Hematopoietic multipotent progenitor cell treated with erythropoietin and hydrocortisone succinate and interleukin-3 and kit ligand, for 8 days (in vitro differentiated cells): ENCODE data around the gene SLC4A3.
"Not testable (repeated sequence)": the region's sequence is repeated elsewhere in the genome, so short reads cannot be mapped to it uniquely, and the experiment has no call there.

Experiments used
- DNase-seq: peaks from one replicate; pipeline ENCODE4 v3.0.0-alpha.2; 2015

Gene SLC4A3

GRCh38 chr2:219651656-219652055 lies 24.2 kb downstream of the SLC4A3 start:
- DNase-seq, result not testable (repeated sequence)

- DNase-seq, result no peak
Observed at GRCh38 chr2:219656526-219656925, 29.1 kb downstream of the SLC4A3 start.

GRCh38 chr2:219658196-219658846 lies 30.9 kb downstream of the SLC4A3 start:
- no peak for DNase-seq

- DNase-seq, result no peak
Observed at GRCh38 chr2:219658874-219659273, 31.4 kb downstream of the SLC4A3 start.

GRCh38 chr2:219661197-219661954 lies 33.9 kb downstream of the SLC4A3 start:
- peak; percentile 60 for DNase-seq

- no peak for DNase-seq
Observed at GRCh38 chr2:219661955-219662395, 34.5 kb downstream of the SLC4A3 start.

GRCh38 chr2:219662566-219662965 lies 35.1 kb downstream of the SLC4A3 start:
- DNase-seq, result no peak

GRCh38 chr2:219663116-219663762 lies 35.8 kb downstream of the SLC4A3 start:
- no peak for DNase-seq

GRCh38 chr2:219664041-219664440 lies 36.6 kb downstream of the SLC4A3 start:
- DNase-seq, result peak; percentile 14

GRCh38 chr2:219664944-219665343 lies 37.5 kb downstream of the SLC4A3 start:
- DNase-seq, result no peak

GRCh38 chr2:219665926-219666325 lies 38.5 kb downstream of the SLC4A3 start:
- DNase-seq, result no peak

- no peak for DNase-seq
Observed at GRCh38 chr2:219668316-219668715, 40.9 kb downstream of the SLC4A3 start.

GRCh38 chr2:219670386-219670785 lies 43.0 kb downstream of the SLC4A3 start:
- no peak for DNase-seq

- no peak for DNase-seq
Observed at GRCh38 chr2:219671279-219671678, 43.8 kb downstream of the SLC4A3 start.

- no peak for DNase-seq
Observed at GRCh38 chr2:219672406-219672805, 45.0 kb downstream of the SLC4A3 start.

GRCh38 chr2:219675221-219675620 lies 47.8 kb downstream of the SLC4A3 start:
- DNase-seq, result no peak

- DNase-seq, result no peak
Observed at GRCh38 chr2:219676586-219676985, 49.2 kb downstream of the SLC4A3 start.

GRCh38 chr2:219679041-219679440 lies 51.6 kb downstream of the SLC4A3 start:
- DNase-seq, result no peak

GRCh38 chr2:219679571-219679970 lies 52.1 kb downstream of the SLC4A3 start:
- DNase-seq, result no peak

GRCh38 chr2:219680958-219681693 lies 53.7 kb downstream of the SLC4A3 start:
- no peak for DNase-seq

GRCh38 chr2:219681694-219682300 lies 54.4 kb downstream of the SLC4A3 start:
- DNase-seq, result no peak

GRCh38 chr2:219683474-219683873 lies 56.0 kb downstream of the SLC4A3 start:
- not testable (repeated sequence) for DNase-seq
